ENCODE data around the gene ZFAND4.

Gene ZFAND4

DNA sequence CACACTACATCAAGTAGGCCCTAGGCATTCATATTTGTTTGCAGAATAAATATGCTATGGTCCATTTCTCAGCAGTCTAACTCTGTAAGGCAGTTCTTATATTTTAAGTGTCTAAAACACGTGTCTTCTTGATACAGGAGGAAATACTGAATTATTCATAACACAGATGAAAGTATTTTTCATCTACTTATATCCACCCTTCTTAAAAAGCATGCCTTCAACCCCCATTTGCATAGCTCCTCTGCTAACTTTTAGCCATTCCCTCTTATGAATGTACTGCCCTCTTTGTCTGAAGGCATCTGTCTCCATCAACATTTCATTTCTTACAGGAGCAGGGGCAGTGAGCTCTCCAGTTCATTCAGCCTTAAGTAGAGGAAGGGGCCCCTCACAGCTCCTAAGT lies 57.7 kb downstream of the ZFAND4 start:
- Histone ChIP-seq H3K9me3 (no peaks in the 10 kb centered on the region), H3K27me3 (no peaks in the 10 kb centered on the region), H3K36me3 (peaks cover 11% of the 10 kb centered on the region), H3K27ac (no peak overlapping the region), H3K4me3 (ENCODE audit: low read depth in 1 of 2, low read length in 1 of 2) (no peak overlapping the region), H3K4me1 (ENCODE audit: control insufficient read depth in 1 of 2, insufficient read depth in 1 of 2, low read depth in 1 of 2, low read length in 1 of 2) (no peaks in the 10 kb centered on the region)
- TF ChIP-seq, protein P1, sequence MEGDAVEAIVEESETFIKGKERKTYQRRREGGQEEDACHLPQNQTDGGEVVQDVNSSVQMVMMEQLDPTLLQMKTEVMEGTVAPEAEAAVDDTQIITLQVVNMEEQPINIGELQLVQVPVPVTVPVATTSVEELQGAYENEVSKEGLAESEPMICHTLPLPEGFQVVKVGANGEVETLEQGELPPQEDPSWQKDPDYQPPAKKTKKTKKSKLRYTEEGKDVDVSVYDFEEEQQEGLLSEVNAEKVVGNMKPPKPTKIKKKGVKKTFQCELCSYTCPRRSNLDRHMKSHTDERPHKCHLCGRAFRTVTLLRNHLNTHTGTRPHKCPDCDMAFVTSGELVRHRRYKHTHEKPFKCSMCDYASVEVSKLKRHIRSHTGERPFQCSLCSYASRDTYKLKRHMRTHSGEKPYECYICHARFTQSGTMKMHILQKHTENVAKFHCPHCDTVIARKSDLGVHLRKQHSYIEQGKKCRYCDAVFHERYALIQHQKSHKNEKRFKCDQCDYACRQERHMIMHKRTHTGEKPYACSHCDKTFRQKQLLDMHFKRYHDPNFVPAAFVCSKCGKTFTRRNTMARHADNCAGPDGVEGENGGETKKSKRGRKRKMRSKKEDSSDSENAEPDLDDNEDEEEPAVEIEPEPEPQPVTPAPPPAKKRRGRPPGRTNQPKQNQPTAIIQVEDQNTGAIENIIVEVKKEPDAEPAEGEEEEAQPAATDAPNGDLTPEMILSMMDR (IDR thresholded peaks at IDR 0.05), result no peak

DNA sequence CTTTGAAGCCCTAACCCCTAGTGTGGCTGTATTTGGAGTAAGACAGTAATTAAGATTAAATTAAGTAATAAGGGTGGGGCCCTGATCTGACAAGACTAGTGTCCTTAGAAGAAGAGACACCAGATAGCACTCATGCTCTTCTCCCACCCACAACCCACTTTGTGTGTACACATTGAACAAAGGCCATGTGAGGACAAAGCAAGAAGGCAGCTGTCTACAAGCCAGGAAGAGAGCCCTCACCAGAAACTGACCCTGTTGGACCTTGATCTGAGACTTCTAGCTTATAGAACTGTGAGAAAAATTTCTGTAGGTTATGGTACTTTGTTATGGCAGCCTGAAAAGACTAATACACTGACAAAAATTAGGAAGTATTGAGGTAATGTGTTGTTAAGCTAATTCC lies 59.8 kb downstream of the ZFAND4 start:
- no peaks in the 10 kb centered on the region for H3K4me1 ChIP-seq (ENCODE audit: control insufficient read depth in 1 of 2, insufficient read depth in 1 of 2, low read depth in 1 of 2, low read length in 1 of 2)
- no peak overlapping the region for H3K4me3 ChIP-seq (ENCODE audit: low read depth in 1 of 2, low read length in 1 of 2)
- peaks cover 11% of the 10 kb centered on the region for H3K36me3 ChIP-seq
- TF ChIP-seq, protein P1 (IDR thresholded peaks at IDR 0.05), result no peak
- no peaks in the 10 kb centered on the region for H3K9me3 ChIP-seq
- no peaks in the 10 kb centered on the region for H3K27me3 ChIP-seq
- no peak overlapping the region for H3K27ac ChIP-seq

DNA sequence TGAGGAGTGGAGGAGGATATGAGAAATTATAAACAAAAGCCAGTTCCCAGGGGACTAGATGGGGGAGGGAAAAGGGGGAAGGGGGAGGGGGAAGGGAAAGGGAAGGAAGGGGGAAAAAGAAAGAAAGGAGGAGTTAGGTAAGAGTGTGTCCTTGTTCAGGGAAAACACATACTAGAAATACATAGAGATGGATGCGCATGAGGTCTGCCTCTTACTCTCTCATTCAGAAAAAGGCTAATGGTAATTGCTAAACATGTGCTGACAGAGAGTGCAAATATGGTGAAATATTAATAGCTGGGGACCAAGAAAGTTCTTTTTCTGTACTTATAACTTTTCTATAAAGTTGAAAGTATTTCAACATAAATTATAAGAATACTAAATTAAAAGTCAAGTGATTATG lies 64.5 kb downstream of the ZFAND4 start:
- H3K9me3 ChIP-seq, result no peaks in the 10 kb centered on the region
- H3K4me1 ChIP-seq (ENCODE audit: control insufficient read depth in 1 of 2, insufficient read depth in 1 of 2, low read depth in 1 of 2, low read length in 1 of 2), result peaks cover 0 to 5% of the 10 kb centered on the region in 2 experiments
- TF ChIP-seq, protein P1 (IDR thresholded peaks at IDR 0.05), result no peak
- H3K27me3 ChIP-seq, result no peaks in the 10 kb centered on the region
- H3K36me3 ChIP-seq, result peaks cover 11% of the 10 kb centered on the region
- no peak overlapping the region for H3K4me3 ChIP-seq (ENCODE audit: low read depth in 1 of 2, low read length in 1 of 2)
- no peak overlapping the region for H3K27ac ChIP-seq

DNA sequence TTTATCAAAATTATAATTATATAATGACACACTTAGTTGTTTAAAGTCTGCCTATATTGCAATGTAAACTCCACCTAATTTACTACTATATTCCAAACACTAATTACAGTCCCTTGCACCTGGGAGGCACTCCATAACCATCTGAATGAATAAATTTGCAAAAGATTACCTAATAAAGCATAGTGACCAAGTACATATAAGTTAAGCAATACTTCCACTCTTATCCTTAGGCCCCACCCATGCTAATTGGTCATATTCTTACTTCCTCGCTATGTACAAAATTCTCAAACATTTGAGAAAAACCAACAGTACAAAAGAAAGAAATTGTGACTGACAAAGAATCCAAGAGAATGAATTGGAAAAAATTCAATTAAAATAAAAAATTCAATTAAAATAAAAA lies 65.3 kb downstream of the ZFAND4 start:
- TF ChIP-seq, protein P1 (IDR thresholded peaks at IDR 0.05), result no peak
- no peaks in the 10 kb centered on the region for H3K9me3 ChIP-seq

DNA sequence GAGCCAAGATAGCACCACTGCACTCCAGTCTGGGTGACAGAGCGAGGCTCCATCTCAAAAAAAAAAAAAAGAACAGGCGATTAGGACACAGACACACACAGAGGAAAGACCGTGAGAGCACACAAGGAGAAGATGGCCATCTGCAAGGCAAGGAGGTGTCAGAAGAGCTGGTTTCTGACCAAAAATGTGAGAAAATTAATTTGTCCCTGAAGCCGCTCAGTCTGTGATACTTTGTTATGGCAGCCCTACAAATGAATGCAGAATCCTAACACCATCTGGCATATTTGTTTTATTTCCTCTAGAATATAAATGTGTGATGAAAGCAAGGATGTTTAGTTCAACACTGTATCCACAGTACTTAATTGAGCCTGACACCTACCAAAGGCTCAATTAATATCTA lies 69.7 kb downstream of the ZFAND4 start:
- TF ChIP-seq, protein P1 (IDR thresholded peaks at IDR 0.05), result no peak
- H3K36me3 ChIP-seq, result no peaks in the 10 kb centered on the region
- H3K4me1 ChIP-seq (ENCODE audit: control insufficient read depth in 1 of 2, insufficient read depth in 1 of 2, low read depth in 1 of 2, low read length in 1 of 2), result peaks cover 0 to 12% of the 10 kb centered on the region in 2 experiments
- H3K27me3 ChIP-seq, result peaks cover 40% of the 10 kb centered on the region
- no peak overlapping the region for H3K4me3 ChIP-seq (ENCODE audit: low read depth in 1 of 2, low read length in 1 of 2)
- no peak overlapping the region for H3K27ac ChIP-seq
- no peaks in the 10 kb centered on the region for H3K9me3 ChIP-seq

More for the DNA sequence above, 65.3 kb downstream of the ZFAND4 start:
- H3K36me3 ChIP-seq, result peaks cover 6% of the 10 kb centered on the region
- H3K27ac ChIP-seq, result no peak overlapping the region
- H3K4me1 ChIP-seq (ENCODE audit: control insufficient read depth in 1 of 2, insufficient read depth in 1 of 2, low read depth in 1 of 2, low read length in 1 of 2), result peaks cover 0 to 5% of the 10 kb centered on the region in 2 experiments
- H3K27me3 ChIP-seq, result peaks cover 7% of the 10 kb centered on the region
- H3K4me3 ChIP-seq (ENCODE audit: low read depth in 1 of 2, low read length in 1 of 2), result no peak overlapping the region

Data from neutrophil (primary cell).